SU-DHL-6 (cell line): ENCODE measurements around the gene BAG3.

ENCODE experiments used
- H2AFZ ChIP-seq: fragments of 200-600 bp; sonication (generic); 2 replicates; pipeline ENCODE4 v1.6.1; 2014; ENCODE audit warnings: low read depth, mild to moderate bottlenecking, moderate library complexity, mixed read lengths, antibody characterized with exemption, low read length; ENCODE audit not compliant: severe bottlenecking
- H3F3A ChIP-seq: fragments of 200-600 bp; shearing (Covaris generic); 2 replicates; pipeline ENCODE4 v1.6.0; 2016; ENCODE audit warnings: antibody characterized with exemption, mild to moderate bottlenecking; ENCODE audit not compliant: insufficient read depth
- H3K27ac ChIP-seq: fragments of 200-600 bp; sonication (generic); 2 replicates; pipeline ENCODE4 v1.5.1; 2016; ENCODE audit warnings: low read depth, mild to moderate bottlenecking, low read length, moderate library complexity, mixed read lengths
- H3K27me3 ChIP-seq: fragments of 200-600 bp; sonication (generic), shearing (Covaris generic); 2 replicates; pipeline ENCODE4 v1.6.0; 2014; ENCODE audit warnings: mild to moderate bottlenecking, low read length
- H3K36me3 ChIP-seq: fragments of 200-600 bp; sonication (generic); 2 replicates; pipeline ENCODE4 v1.6.1; 2014; ENCODE audit warnings: mild to moderate bottlenecking, low read length, mixed read lengths
- H3K4me2 ChIP-seq: fragments of 300-600, 200-600 bp; shearing (Covaris generic), sonication (generic); 2 replicates; pipeline ENCODE4 v1.6.0; 2014; ENCODE audit warnings: low read length, low read depth, mild to moderate bottlenecking; ENCODE audit not compliant: poor library complexity, severe bottlenecking
- H3K4me3 ChIP-seq: fragments of 200-600 bp; sonication (generic); 2 replicates; pipeline ENCODE4 v1.5.1; 2014; ENCODE audit warnings: antibody characterized with exemption, low read length, mild to moderate bottlenecking, mixed read lengths; ENCODE audit not compliant: insufficient read depth, poor library complexity, severe bottlenecking
- H3K79me2 ChIP-seq: fragments of 200-600 bp; sonication (generic); 2 replicates; pipeline ENCODE4 v1.6.1; 2014; ENCODE audit warnings: mild to moderate bottlenecking, low read length, moderate library complexity; ENCODE audit not compliant: insufficient read depth
- H3K9ac ChIP-seq: fragments of 200-600 bp; sonication (generic); 2 replicates; pipeline ENCODE4 v1.7.0; 2014; ENCODE audit warnings: mild to moderate bottlenecking, low read length
- H3K9me2 ChIP-seq: fragments of 200-600 bp; sonication (generic); replicated peaks from 2 replicates; pipeline ENCODE4 v1.6.1; 2014; ENCODE audit warnings: low read length; ENCODE audit not compliant: insufficient read depth
- H3K9me3 ChIP-seq: fragments of 200-600 bp; sonication (generic); 2 replicates; pipeline ENCODE4 v1.6.1; 2014; ENCODE audit warnings: low read length, mixed read lengths; ENCODE audit not compliant: insufficient read depth
- H4K20me1 ChIP-seq: fragments of 200-600 bp; sonication (generic); 2 replicates; pipeline ENCODE4 v1.6.1; 2014; ENCODE audit warnings: low read depth, mild to moderate bottlenecking, antibody characterized with exemption, low read length, moderate library complexity, mixed read lengths
- CTCF ChIP-seq: fragments of 200-600 bp; sonication (generic); IDR thresholded peaks from one replicate; pipeline ENCODE4 v1.5.1; 2017; ENCODE audit warnings: antibody characterized with exemption, mild to moderate bottlenecking, low read length, moderate library complexity; ENCODE audit not compliant: insufficient read depth, poor library complexity, severe bottlenecking
- EZH2phosphoT487 ChIP-seq: fragments of 200-600 bp; sonication (generic), shearing (Covaris generic); conservative IDR thresholded peaks from 2 replicates; pipeline ENCODE4 v1.6.1; 2018; ENCODE audit warnings: mild to moderate bottlenecking, antibody characterized with exemption, low read length, moderate library complexity, mixed read lengths

Gene BAG3

GRCh38 chr10:119725828-119726675, 74.9 kb downstream of the BAG3 start, which contains the start of gene INPP5F:
Gene INPP5F, plus strand, starts transcription at chr10:119726050. Its CDS starts 213 bp downstream, at chr10:119726263.
- no peaks in the 10 kb centered on the region for H3K9me2 ChIP-seq
- peak within 1 kb of the TSS; percentile 70 for H2AFZ ChIP-seq
- TF ChIP-seq CTCF, result no peak
- no peak for TF ChIP-seq EZH2phosphoT487
- H3K36me3 ChIP-seq, result no peaks in the 10 kb centered on the region
- H3K9ac ChIP-seq, result peak within 1 kb of the TSS; percentile 64
- H3K4me2 ChIP-seq, result peak within 1 kb of the TSS; percentile 56
- H3K4me3 ChIP-seq, result peak within 1 kb of the TSS; percentile 95
- peak within 1 kb of the TSS; percentile 71 for H3K27ac ChIP-seq
- H4K20me1 ChIP-seq, result no peaks in the 10 kb centered on the region
- no peaks in the 10 kb centered on the region for H3K27me3 ChIP-seq
- H3K9me3 ChIP-seq, result no peaks in the 10 kb centered on the region
- peaks cover 29% of the 10 kb centered on the region for H3F3A ChIP-seq
- H3K79me2 ChIP-seq, result peaks cover 18% of the 10 kb centered on the region

- Histone ChIP-seq H3K36me3 (no peaks in the 10 kb centered on the region), H2AFZ (peak overlapping the region; percentile 70), H3F3A (peaks cover 29% of the 10 kb centered on the region), H3K9me2 (no peaks in the 10 kb centered on the region), H3K4me2 (peak overlapping the region; percentile 56), H3K9me3 (no peaks in the 10 kb centered on the region), H3K4me3 (peak overlapping the region; percentile 95), H3K27ac (no peak overlapping the region), H3K9ac (peak overlapping the region; percentile 64), H3K79me2 (peaks cover 18% of the 10 kb centered on the region), H4K20me1 (no peaks in the 10 kb centered on the region), H3K27me3 (no peaks in the 10 kb centered on the region)
- TF ChIP-seq EZH2phosphoT487, result no peak
- TF ChIP-seq CTCF, result no peak
Observed at GRCh38 chr10:119726676-119727261, 75.6 kb downstream of the BAG3 start.
